GM12878 (cell line): ENCODE data around the gene RRP12.

ENCODE experiments used
- ASH2L ChIP-seq: fragments of 300-600, 200-600 bp; sonication (generic); IDR thresholded peaks from 2 replicates; pipeline ENCODE4 v1.6.1; 2017; ENCODE audit warnings: low read depth, mild to moderate bottlenecking, borderline replicate concordance
- CTCF ChIP-seq, 3 experiments: IDR thresholded peaks in 2 of 3; conservative IDR thresholded peaks in 1 of 3; 2 replicates each; pipeline ENCODE4 v1.5.1; 2011; ENCODE audit warnings: low read depth in 3 of 3, low read length in 3 of 3, mild to moderate bottlenecking in 3 of 3, control low read depth in 2 of 3, moderate library complexity in 2 of 3, inconsistent platforms in 1 of 3, mixed read lengths in 1 of 3; ENCODE audit not compliant: control insufficient read depth in 2 of 3, insufficient read depth in 1 of 3; ENCODE audit errors: extremely low read depth in 1 of 3
- E2F4 ChIP-seq: IDR thresholded peaks from 2 replicates; pipeline ENCODE4 v1.6.1; 2012; ENCODE audit warnings: low read depth, low read length, improper control_type of control experiment
- GABPA ChIP-seq: IDR thresholded peaks from 2 replicates; pipeline ENCODE4 v1.6.1; 2014; ENCODE audit warnings: antibody characterized with exemption, low read depth, mild to moderate bottlenecking, inconsistent platforms
- JUND ChIP-seq: IDR thresholded peaks from 2 replicates; pipeline ENCODE4 v1.6.1; 2012; ENCODE audit warnings: low read depth, mild to moderate bottlenecking, low read length, improper control_type of control experiment, moderate library complexity
- MXI1 ChIP-seq: fragments of 150-350 bp; IDR thresholded peaks from 2 replicates; pipeline ENCODE4 v1.6.1; 2011; ENCODE audit warnings: low read depth, mild to moderate bottlenecking, inconsistent platforms, low read length, improper control_type of control experiment
- POLR2A ChIP-seq: IDR thresholded peaks from 2 replicates; pipeline ENCODE4 v1.6.1; 2011; ENCODE audit warnings: low read depth, mild to moderate bottlenecking, low read length
- POLR2AphosphoS5 ChIP-seq: IDR thresholded peaks from 2 replicates; pipeline ENCODE4 v1.6.1; 2011; ENCODE audit warnings: mild to moderate bottlenecking, low read length, inconsistent platforms
- PRDM15 ChIP-seq: fragments of 450-650 bp; formaldehyde crosslinking; IDR thresholded peaks from 2 replicates; pipeline ENCODE4 v1.4.0; 2020; ENCODE audit warnings: mild to moderate bottlenecking, moderate library complexity
- REST ChIP-seq: IDR thresholded peaks from 2 replicates; pipeline ENCODE4 v1.6.1; 2012; ENCODE audit warnings: mild to moderate bottlenecking, low read depth, low read length
- SUPT20H ChIP-seq: IDR thresholded peaks from 2 replicates; pipeline ENCODE4 v1.6.1; 2011; ENCODE audit warnings: low read depth, mild to moderate bottlenecking, low read length, moderate library complexity, borderline replicate concordance; ENCODE audit not compliant: control insufficient read depth
- TCF12 ChIP-seq: IDR thresholded peaks from 2 replicates; pipeline ENCODE4 v1.6.1; 2011; ENCODE audit warnings: low read depth, mild to moderate bottlenecking, low read length

- TF ChIP-seq POLR2AphosphoS5, result no peak
- no peak for TF ChIP-seq JUND
- no peak for TF ChIP-seq REST
- no peak for TF ChIP-seq PRDM15 (CRISPR knock-in tag)
- no peak for TF ChIP-seq TCF12
- TF ChIP-seq GABPA, result no peak
- TF ChIP-seq CTCF (IDR thresholded peaks at IDR 0.05 in 2 of 3, conservative IDR thresholded peaks at IDR 0.05 in 1 of 3; ENCODE audit: control insufficient read depth in 2 of 3, extremely low read depth in 1 of 3, insufficient read depth in 1 of 3, low read depth in 3 of 3, low read length in 3 of 3), result no peak
- no peak for TF ChIP-seq ASH2L
- no peak for TF ChIP-seq SUPT20H
- TF ChIP-seq MXI1, result no peak
- TF ChIP-seq POLR2A, result no peak
- no peak for TF ChIP-seq E2F4
Observed at GRCh38 chr10:97445357-97445721, 44.2 kb upstream of the RRP12 start.
